Smooth muscle cell (in vitro differentiated cells): Measurements from ENCODE around the gene PCDHGB5. TPM values are rescaled to one million over a fixed set of nuclear protein-coding genes. Genes with fewer than 3 reads are reported as not detected.

ENCODE experiments used
- DNase-seq: peaks from one replicate; lab custom pipeline; 2025; ENCODE audit not compliant: unreplicated experiment; lab: John Stamatoyannopoulos, UW
- H2AFZ ChIP-seq: fragments of 200-600 bp; sonication (generic); 2 replicates; pipeline ENCODE4 v1.6.0; 2016; ENCODE audit warnings: antibody characterized with exemption, low read depth, mild to moderate bottlenecking
- H3F3A ChIP-seq: fragments of 200-600 bp; sonication (generic); 2 replicates; pipeline ENCODE4 v1.6.0; 2017; ENCODE audit warnings: antibody characterized with exemption, low read depth
- H3K27ac ChIP-seq: fragments of 200-600 bp; sonication (generic); 2 replicates; pipeline ENCODE4 v1.5.1; 2016; ENCODE audit warnings: low read depth, mild to moderate bottlenecking
- H3K27me3 ChIP-seq: fragments of 200-600 bp; sonication (generic); 2 replicates; pipeline ENCODE4 v1.6.1; 2016; ENCODE audit warnings: low read depth, mild to moderate bottlenecking
- H3K36me3 ChIP-seq: fragments of 200-600 bp; sonication (generic); 2 replicates; pipeline ENCODE4 v1.5.1; 2016; ENCODE audit warnings: low read depth
- H3K4me1 ChIP-seq: fragments of 200-600 bp; sonication (generic); 2 replicates; pipeline ENCODE4 v1.5.1; 2016; ENCODE audit warnings: low read depth
- H3K4me2 ChIP-seq: fragments of 200-600 bp; sonication (generic); 2 replicates; pipeline ENCODE4 v1.6.0; 2016; ENCODE audit warnings: mild to moderate bottlenecking
- H3K4me3 ChIP-seq: fragments of 200-600 bp; sonication (generic); 2 replicates; pipeline ENCODE4 v1.5.1; 2016; ENCODE audit warnings: mild to moderate bottlenecking
- H3K79me2 ChIP-seq: fragments of 200-600 bp; sonication (generic); 2 replicates; pipeline ENCODE4 v1.6.0; 2016; ENCODE audit warnings: low read depth, mild to moderate bottlenecking
- H3K9ac ChIP-seq: fragments of 200-600 bp; sonication (generic); 2 replicates; pipeline ENCODE4 v1.6.0; 2016; ENCODE audit warnings: low read depth
- H3K9me3 ChIP-seq: fragments of 200-600 bp; sonication (generic); replicated peaks from 2 replicates; pipeline ENCODE4 v1.5.1; 2016; ENCODE audit warnings: low read depth
- H4K20me1 ChIP-seq: fragments of 200-600 bp; sonication (generic); 2 replicates; pipeline ENCODE4 v1.6.0; 2016; ENCODE audit warnings: low read depth
- WGBS: methylation state at CpG from one replicate; pipeline ENCODE4 v1.1.7; 2016; ENCODE audit warnings: low lambda C conversion rate; 5-methylcytosine and 5-hydroxymethylcytosine counted together
- polyA plus RNA-seq: library from polyadenylated mRNA; unstranded; fragments of >200 nt; fragmentation: Nextera tagmentation; extraction: Ambion mirVana; gene quantifications from 2 replicates; pipeline ENCODE4 v1.2.1, GENCODE V29; 2016
- total RNA-seq: library from RNA; depleted of rRNA; stranded (reverse); fragments of >200 nt; gene quantifications from 2 replicates; pipeline ENCODE4 v1.2.3, GENCODE V29; 2014
- TF ChIP-seq, protein P1 (sequence below): fragments of 200-600 bp; sonication (generic); IDR thresholded peaks from 2 replicates; pipeline ENCODE4 v1.5.1; 2017; ENCODE audit warnings: borderline replicate concordance, mild to moderate bottlenecking, antibody characterized with exemption; ENCODE audit not compliant: insufficient read depth, poor library complexity, severe bottlenecking

PCDHGB5 gene
- total and polyA plus RNA-seq, 2 experiments from 2014 or later = 3.3 to 4.2 TPM

DNA sequence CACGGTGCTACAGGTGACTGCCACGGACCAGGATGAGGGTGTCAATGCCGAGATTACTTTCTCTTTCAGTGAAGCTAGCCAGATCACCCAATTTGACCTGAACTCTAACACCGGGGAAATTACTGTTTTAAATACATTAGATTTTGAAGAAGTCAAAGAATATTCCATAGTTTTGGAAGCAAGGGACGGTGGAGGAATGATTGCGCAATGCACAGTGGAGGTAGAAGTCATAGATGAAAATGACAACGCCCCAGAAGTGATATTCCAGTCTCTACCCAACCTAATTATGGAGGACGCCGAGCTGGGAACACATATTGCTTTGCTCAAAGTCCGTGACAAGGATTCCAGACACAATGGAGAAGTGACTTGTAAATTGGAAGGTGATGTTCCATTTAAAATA, 9.1 kb upstream of the PCDHGB5 start:
- WGBS = 94% methylated on average over 10 of the region's 10 CpGs
- H4K20me1 ChIP-seq = no peaks in the 10 kb centered on the region
- H3K36me3 ChIP-seq = peaks cover 34% of the 10 kb centered on the region
- H3K27ac ChIP-seq = no peak overlapping the region
- peaks cover 11% of the 10 kb centered on the region for H3K79me2 ChIP-seq
- H3K27me3 ChIP-seq = no peaks in the 10 kb centered on the region
- no peaks in the 10 kb centered on the region for H3K4me1 ChIP-seq
- no peak overlapping the region for H3K9ac ChIP-seq
- peaks cover 48% of the 10 kb centered on the region for H3K9me3 ChIP-seq
- H2AFZ ChIP-seq = no peak overlapping the region
- peak overlapping the region; percentile 72 for H3K4me2 ChIP-seq
- H3K4me3 ChIP-seq = no peak overlapping the region
- no peak for DNase-seq
- TF ChIP-seq, protein P1, sequence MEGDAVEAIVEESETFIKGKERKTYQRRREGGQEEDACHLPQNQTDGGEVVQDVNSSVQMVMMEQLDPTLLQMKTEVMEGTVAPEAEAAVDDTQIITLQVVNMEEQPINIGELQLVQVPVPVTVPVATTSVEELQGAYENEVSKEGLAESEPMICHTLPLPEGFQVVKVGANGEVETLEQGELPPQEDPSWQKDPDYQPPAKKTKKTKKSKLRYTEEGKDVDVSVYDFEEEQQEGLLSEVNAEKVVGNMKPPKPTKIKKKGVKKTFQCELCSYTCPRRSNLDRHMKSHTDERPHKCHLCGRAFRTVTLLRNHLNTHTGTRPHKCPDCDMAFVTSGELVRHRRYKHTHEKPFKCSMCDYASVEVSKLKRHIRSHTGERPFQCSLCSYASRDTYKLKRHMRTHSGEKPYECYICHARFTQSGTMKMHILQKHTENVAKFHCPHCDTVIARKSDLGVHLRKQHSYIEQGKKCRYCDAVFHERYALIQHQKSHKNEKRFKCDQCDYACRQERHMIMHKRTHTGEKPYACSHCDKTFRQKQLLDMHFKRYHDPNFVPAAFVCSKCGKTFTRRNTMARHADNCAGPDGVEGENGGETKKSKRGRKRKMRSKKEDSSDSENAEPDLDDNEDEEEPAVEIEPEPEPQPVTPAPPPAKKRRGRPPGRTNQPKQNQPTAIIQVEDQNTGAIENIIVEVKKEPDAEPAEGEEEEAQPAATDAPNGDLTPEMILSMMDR = no peak
- H3F3A ChIP-seq = no peaks in the 10 kb centered on the region

DNA sequence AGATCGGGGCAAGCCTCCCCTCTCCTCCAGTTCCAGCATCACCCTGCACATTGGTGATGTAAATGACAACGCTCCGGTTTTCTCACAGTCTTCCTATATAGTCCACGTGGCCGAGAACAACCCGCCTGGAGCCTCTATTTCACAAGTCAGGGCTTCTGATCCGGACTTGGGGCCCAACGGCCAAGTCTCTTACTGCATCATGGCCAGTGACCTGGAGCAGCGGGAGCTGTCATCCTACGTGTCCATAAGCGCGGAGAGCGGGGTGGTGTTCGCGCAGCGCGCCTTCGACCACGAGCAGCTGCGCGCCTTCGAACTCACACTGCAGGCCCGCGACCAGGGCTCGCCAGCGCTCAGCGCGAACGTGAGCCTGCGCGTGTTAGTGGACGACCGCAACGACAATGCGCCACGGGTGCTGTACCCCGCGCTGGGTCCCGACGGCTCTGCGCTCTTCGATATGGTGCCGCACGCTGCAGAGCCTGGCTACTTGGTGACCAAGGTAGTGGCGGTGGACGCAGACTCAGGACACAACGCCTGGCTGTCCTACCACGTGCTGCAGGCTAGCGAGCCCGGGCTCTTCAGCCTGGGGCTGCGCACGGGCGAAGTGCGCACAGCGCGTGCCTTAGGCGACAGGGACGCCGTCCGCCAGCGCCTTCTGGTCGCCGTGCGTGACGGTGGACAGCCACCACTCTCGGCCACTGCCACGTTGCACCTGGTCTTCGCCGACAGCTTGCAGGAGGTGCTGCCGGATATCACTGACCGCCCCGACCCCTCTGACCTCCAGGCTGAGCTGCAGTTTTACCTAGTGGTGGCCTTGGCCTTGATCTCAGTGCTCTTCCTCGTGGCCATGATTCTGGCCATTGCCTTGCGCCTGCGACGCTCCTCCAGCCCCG, 8.3 kb upstream of the PCDHGB5 start:
- Histone ChIP-seq H3K27ac (no peak overlapping the region), H3K79me2 (peaks cover 11% of the 10 kb centered on the region), H3K27me3 (no peaks in the 10 kb centered on the region), H3K4me1 (no peaks in the 10 kb centered on the region), H4K20me1 (no peaks in the 10 kb centered on the region), H3K4me2 (no peak overlapping the region), H3F3A (no peaks in the 10 kb centered on the region), H3K9ac (no peak overlapping the region), H2AFZ (no peak overlapping the region), H3K4me3 (peak overlapping the region; percentile 35), H3K36me3 (peaks cover 34% of the 10 kb centered on the region), H3K9me3 (peaks cover 49% of the 10 kb centered on the region)
- no peak for DNase-seq
- 98% methylated on average over 68 of the region's 77 CpGs for WGBS
- TF ChIP-seq, protein P1 = no peak

DNA sequence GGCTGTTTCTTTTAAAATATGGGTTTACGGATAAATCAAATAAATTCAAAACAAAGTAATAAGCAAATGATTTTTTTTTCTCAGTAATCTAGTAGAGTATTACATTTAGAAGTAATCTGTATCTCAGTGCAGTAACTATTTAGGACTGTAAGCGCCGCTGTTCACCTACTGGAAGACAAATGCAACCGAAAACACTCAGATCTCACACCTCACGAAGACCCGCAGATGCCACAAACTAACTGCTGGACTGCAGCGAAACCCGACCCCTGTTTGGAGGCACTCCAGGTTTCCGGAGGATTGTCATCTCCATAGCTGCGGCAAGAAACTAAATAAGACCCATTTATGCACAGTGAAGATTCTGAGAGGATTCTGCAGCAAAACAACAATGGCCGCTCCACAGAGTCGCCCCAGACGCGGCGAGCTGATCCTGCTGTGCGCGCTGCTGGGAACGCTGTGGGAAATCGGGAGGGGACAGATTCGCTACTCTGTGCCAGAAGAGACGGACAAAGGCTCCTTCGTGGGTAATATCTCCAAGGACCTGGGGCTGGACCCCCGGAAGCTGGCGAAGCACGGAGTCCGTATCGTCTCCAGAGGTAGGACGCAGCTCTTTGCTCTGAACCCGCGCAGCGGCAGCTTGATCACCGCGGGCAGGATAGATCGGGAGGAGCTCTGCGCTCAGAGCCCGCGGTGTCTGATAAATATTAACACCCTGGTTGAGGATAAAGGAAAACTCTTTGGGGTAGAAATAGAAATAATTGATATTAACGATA, 5.1 kb upstream of the PCDHGB5 start, which contains the start of gene PCDHGA8:
Gene PCDHGA8, plus strand, starts transcription at position 205 of the 770 bp plus-strand sequence. Its CDS starts 181 bp downstream, at position 386.
- H3K36me3 ChIP-seq = peaks cover 37% of the 10 kb centered on the region
- H4K20me1 ChIP-seq = no peaks in the 10 kb centered on the region
- H3K27ac ChIP-seq = no peak within 1 kb of the TSS
- H3K4me2 ChIP-seq = peak within 1 kb of the TSS; percentile 53
- H3K4me3 ChIP-seq = peak within 1 kb of the TSS; percentile 35
- no peaks in the 10 kb centered on the region for H3K27me3 ChIP-seq
- H3K9ac ChIP-seq = no peak within 1 kb of the TSS
- TF ChIP-seq, protein P1 = no peak
- H2AFZ ChIP-seq = no peak within 1 kb of the TSS
- DNase-seq = no peak
- 98% methylated on average over 38 of the region's 38 CpGs for WGBS
- H3K4me1 ChIP-seq = no peaks in the 10 kb centered on the region
- peaks cover 15% of the 10 kb centered on the region for H3K79me2 ChIP-seq
- H3F3A ChIP-seq = no peaks in the 10 kb centered on the region
- H3K9me3 ChIP-seq = peaks cover 53% of the 10 kb centered on the region
